HG02678 (cell line): Measurements from ENCODE around the gene ATAD3B.
"Not testable (repeated sequence)": the region's sequence is repeated elsewhere in the genome, so short reads cannot be mapped to it uniquely, and the experiment has no call there.

Experiments
- ATAC-seq: cut with Tn5 transposase; IDR thresholded peaks from one replicate; pipeline ENCODE4 v1.9.1; 2021; ENCODE audit warnings: mild to moderate bottlenecking, moderate library complexity; ENCODE audit not compliant: unreplicated experiment

ATAD3B gene

DNA sequence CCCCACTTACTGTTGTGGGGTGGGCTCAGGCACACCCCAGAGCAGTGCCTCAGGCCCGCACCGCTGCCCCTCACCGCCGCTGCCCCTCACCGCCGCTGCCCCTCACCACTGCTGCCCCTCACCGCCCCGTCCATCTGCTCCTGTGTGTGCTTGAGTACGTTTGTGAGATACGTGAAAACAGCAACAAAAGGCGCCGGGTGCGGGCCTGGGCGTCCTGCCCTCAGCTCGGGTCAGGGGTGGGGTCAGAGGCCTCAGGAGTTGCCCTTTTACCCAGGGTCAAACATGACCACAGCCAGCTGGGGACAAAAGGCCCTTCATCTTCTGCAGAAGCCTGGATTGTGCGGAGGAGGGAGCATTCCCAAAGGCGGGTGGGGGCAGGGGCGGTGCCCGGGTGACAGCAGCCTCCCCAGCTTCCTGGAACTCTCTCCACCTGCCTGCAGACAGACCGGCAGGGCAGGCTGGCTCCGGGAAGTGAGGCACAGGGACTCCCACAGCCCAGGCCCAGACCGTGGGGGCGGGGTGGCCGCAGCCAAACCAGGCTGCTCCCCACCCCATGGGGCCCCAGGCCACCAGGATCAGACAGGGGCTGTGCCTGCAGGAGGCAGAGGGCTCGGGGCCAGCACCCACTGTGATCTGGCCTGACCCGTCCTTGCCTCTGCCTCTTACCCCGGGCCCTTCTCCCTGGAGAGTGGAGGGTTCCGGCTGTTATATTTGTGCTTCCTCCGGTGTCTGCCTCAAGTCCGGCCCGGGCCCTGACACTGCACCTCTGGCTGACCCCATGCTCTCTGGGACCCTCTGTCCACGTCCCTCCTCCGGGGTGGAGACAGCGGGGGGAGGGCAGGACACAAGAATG, 38.4 kb upstream of the ATAD3B start:
- ATAC-seq = no peak

DNA sequence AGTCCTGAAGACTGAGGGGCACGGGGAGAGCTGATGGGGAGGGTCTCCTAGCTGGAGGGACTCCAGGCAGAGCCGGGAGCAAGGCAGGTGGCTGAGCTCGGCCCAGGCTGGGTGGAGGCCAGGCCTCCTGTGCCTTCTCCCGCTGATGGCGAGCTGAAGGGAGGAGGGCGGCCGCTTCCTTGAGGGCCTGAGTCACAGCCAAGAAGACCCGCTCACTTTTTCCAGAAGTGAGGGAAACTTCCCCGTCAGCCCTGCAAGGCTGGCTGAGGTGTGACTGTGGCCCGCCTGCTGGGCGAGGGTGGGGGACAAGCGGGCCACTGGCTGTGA, 37.8 kb upstream of the ATAD3B start:
- ATAC-seq = no peak

DNA sequence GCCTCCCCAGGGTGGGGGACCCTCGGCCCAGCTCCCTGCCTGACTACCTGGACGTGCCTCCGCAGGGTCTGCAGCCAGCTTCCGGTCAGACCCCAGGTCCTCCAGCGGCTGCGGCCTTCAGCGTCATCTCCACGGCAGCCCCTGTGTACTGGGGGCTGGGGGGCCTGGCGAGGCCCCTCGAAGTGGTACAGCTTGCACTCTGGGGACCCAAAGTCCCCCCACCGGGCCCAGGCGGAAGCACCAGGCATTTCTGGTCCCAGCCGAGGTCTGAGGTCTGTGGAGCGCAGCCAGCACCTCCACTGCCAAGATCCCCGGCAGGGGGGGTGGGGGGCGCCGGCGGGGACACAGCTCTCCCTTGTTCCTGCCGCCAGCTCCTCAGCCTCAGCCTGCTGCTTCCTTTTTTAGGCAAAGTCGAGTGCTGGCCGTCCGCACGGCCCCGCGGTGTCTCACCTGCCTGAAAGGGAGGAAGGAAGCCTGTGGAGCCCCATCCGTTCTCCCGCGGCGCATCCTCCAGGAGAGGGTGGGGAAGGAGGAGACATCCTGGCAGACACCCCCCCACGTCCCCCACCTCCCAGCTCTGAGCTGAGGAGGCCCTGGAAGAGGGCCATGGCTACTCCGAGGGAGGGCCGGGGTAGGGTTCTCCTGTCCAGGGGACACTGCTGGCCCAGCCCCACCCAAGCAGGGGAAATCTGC, 37.3 kb upstream of the ATAD3B start:
- ATAC-seq = no peak

DNA sequence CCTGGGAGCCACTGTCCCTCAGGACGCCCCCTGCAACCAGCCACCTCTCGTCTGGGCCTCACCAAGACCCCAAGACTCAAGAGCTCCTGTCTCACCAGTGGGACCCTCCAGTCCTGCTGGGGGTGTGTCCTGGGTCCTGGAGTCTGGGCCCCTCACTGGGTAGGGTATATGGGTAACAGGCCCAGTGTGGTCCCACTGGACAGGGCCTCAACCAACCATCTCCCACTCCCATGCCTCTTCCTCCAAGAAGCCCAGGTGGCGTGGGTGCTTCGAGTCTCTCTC, 36.8 kb upstream of the ATAD3B start:
- ATAC-seq = no peak

GRCh38 chr1:1435106-1435903, 36.3 kb upstream of the ATAD3B start, which contains the start of gene VWA1:
Gene VWA1 (plus strand): TSS chr1:1435690. CDS start chr1:1435749, 59 bp downstream.
- ATAC-seq = peak; percentile 42

DNA sequence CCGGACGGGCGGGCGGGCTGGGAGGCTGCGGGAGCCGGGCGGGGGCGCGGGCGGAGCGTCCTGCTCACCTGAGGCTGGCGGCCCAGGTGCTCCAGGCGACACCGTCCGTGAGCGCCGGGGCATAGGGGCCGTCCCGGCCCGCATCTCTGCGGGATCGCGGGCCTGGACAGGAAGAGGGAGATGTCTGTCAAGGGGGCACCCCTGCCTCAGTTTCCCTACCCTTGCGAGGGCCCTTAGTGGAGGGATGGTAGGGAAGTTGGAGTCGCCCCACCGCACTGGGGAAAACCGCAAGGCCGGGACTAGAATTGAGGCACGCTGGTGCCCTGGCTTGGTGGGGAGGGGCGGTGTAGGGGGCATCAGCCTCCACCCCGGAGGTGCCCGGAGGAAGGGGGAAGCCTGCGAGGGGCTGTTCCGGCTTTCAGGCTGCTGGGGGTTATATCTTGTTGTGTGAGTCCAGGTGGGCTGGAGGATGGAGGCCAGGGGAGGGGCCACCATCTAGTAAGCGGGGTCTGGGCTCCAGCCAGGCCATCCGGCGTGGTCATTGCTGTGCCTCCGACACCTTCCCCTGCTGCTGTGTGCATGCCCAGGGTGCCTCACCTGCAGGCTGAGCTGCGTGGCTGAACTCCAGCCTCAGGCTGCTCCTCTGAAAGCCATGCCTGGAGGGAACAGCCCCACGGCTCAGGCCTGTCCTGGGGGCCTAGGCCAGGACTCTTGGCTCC, 35.5 kb upstream of the ATAD3B start:
- ATAC-seq = no peak

GRCh38 chr1:1436630-1437032, 34.9 kb upstream of the ATAD3B start:
- no peak for ATAC-seq

GRCh38 chr1:1437033-1437903, 34.3 kb upstream of the ATAD3B start:
- ATAC-seq = no peak

DNA sequence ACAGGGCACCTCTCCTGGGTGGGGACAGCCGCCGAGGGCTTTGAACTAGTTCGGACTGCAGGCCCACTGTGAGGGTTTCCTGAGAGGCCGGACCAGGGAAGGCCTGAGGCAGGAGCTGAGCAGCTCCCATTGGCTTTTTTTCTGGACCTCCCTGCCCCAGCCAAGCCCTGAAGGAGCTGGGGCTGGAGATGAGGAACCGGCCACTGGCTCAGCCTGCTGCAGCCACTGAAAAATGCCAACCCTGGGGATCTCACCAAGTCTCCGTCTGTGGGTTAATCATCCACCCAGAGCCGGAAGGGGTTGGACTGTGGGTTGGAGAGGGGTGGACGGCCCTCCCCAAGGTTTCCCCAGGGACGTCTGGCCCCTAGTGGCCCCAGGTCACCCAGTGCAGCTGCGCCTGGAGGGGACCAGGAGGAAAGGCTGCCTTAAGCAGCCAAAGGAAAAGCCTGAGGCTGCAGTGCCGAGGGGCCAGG, 33.6 kb upstream of the ATAD3B start:
- ATAC-seq = peak; percentile 56

GRCh38 chr1:1438531-1439381, 32.8 kb upstream of the ATAD3B start:
- no peak for ATAC-seq

- ATAC-seq = no peak
Observed at GRCh38 chr1:1439546-1440261, 31.9 kb upstream of the ATAD3B start.

GRCh38 chr1:1440262-1441001, 31.1 kb upstream of the ATAD3B start:
- ATAC-seq = no peak

DNA sequence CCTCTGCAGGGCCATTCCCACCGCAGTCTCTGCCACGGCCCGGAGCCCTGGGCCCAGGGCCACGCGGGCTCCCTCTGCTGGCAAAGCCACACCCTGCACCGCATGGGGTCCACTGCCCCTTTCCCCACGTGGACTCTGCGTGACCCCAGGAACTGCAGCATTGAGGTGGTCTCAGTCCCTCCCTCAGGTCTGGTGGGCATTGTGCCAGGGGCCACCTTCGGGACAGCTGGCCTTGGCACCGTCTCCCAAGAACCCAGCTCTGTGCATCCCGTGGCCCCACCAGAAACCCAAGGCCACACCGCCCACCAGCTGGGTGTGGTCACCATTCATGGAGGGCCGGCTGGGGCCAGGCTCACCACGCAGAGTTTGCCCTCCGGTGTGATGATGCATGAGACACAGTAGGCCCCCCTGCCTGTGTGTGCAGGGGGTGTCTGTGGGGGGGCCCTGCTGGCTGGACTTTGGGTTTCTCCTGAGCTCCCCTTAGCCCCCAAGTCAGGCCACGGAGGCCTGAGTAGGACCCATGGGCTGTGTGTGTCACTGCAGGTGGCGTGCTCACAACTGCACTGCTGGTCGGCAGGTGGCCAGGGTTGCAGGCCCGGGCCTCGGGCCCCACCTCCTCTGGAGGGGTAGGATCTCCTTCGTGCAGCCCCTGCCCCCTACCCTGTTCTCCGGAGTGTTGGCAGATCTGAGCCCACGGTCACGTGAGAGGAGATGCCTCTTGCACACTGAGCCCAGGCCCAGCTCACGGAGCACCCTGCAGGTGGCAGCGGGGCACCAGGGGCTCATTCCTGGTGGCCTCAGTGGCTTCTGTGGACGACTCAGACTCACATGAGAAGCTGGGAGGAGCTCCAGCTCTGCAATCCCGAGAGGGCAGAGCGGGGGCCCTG, 30.3 kb upstream of the ATAD3B start:
- no peak for ATAC-seq

DNA sequence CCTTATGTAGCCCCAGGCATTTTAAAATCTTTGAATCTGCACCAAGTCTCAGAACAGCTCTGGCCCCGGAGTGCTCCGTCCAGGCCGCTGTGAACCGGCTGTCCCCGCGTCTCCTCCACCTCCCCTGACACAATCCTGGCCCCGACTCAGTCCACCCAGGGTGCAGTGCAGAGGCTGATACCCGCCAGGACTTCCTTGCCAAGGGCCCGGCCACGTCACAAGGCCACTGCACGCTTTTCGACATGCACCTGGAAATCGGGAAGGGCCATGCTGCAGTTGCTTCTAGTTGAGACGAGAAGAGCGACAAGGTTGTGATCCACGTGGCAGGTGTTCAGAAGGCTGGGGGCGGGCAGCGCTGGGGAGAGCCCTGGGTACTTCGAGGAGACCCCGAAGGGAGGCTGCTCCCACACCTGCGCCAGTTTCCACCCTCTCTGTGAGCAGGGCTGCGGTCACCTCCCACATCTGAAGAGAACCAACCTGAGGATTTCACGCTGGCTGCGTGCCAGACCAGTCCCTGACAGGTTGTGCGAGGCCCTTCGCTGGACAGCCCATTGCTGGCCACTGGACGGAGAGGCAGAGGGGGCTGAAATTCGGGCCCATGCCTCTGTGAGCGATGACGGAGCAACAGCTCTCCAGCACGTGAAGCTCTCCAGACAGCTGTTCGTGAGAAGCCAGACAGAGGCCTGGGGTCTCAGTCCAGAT, 29.3 kb upstream of the ATAD3B start:
- no peak for ATAC-seq

DNA sequence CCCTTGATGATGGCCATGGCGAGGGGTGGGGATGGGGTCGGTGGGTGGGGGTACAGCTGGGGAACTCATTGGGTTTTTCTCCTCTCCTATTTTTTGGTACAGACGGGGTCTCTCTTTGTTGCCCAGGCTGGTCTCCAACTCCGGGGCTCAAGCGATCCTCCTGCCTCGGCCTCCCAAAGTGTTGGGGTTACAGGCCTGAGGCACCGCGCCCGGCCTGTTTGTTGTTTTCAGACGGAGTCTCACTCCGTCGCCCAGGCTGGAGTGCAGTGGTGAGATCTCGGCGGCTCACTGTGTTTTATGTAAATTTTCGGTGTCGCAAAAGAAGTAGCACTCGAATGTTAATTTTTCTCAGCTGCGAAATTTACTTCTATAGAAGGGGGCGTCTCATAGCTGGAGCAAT, 24.9 kb upstream of the ATAD3B start:
- not testable (repeated sequence) for ATAC-seq

DNA sequence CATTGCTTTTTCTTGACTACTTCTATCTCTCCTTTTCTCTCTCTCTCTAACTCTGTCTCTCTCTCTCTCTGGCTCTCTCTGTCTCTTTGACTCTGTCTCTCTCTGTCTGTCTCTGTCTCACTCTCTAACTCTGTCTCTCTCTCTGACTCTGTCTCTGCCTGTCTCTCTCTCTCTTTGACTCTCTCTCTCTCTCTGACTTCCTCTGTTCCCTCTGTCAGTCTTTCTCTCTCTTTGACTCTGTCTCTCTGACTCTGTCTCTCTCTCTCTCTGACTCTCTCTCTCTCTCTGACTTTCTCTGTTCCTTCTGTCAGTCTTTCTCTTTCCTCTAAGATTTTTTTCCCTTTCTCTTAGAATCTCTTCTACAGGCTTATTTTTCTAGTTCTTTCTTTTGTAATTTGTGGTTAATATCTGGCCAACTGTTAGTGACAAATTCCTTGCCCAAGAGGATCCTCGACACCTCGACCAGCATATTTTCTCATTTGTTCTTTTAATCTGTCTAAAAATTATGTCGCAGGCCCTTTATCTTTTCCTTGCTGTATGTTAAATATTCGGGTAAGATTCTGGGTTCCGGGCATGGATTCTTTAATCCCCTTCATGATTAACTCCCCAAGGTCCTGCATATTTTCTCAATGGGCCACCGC, 22.3 kb upstream of the ATAD3B start, which contains the start of gene ATAD3C:
Gene ATAD3C (plus strand): TSS at position 591 of the 641 bp plus-strand sequence. CDS start 995 bp downstream, outside the sequence.
- ATAC-seq = no peak
